A549 (cell line): Measurements from ENCODE around the gene CD226.

Experiments used
- CHD2 ChIP-seq: fragments of 150-350 bp; IDR thresholded peaks from 2 replicates; pipeline ENCODE4 v1.6.1; 2014; ENCODE audit warnings: low read length; ENCODE audit not compliant: partially characterized antibody
- CTCF ChIP-seq: fragments of >200 bp; sonication (Bioruptor Twin); formaldehyde crosslinking; IDR thresholded peaks from 3 replicates; pipeline ENCODE4 v1.5.1; 2016
- HEYL ChIP-seq: fragments of 250-450 bp; sonication (Bioruptor Pico); IDR thresholded peaks from 2 replicates; pipeline ENCODE4 v1.8.0; 2021; ENCODE audit warnings: mild to moderate bottlenecking, moderate library complexity
- NR3C1 ChIP-seq: fragments of >200 bp; sonication (Bioruptor Twin); formaldehyde crosslinking; IDR thresholded peaks from 3 replicates; pipeline ENCODE4 v1.6.1; 2017
- POLR2A ChIP-seq: IDR thresholded peaks from 2 replicates; pipeline ENCODE4 v1.6.1; 2012; ENCODE audit warnings: mild to moderate bottlenecking, low read length
- REST ChIP-seq: fragments of 200-600 bp; sonication (generic); IDR thresholded peaks from 2 replicates; pipeline ENCODE4 v1.6.1; 2016; ENCODE audit warnings: antibody characterized with exemption, mild to moderate bottlenecking, moderate library complexity

- TF ChIP-seq NR3C1, result no peak
- TF ChIP-seq POLR2A, result no peak
- TF ChIP-seq CHD2, result no peak
- TF ChIP-seq REST, result no peak
- TF ChIP-seq HEYL (CRISPR knock-in tag), result no peak
- TF ChIP-seq CTCF, result no peak
These were observed 60.4 kb downstream of the CD226 start for GRCh38 chr18:69887256-69887655.
